T-helper 1 cell treated with Interleukin-12 subunit alpha and Interleukin-12 subunit beta and Interleukin-4 antibody, amounts not matched to agents 30 ng/mL and 1 ng/mL, for 36 hours (primary cell): ENCODE data around the gene ZSWIM3. TPM values are rescaled to one million over a fixed set of nuclear protein-coding genes. Genes with fewer than 3 reads are reported as not detected.
"Not testable (repeated sequence)": the region's sequence is repeated elsewhere in the genome, so short reads cannot be mapped to it uniquely, and the experiment has no call there.

Experiments used
- intact Hi-C: fragments of 100-400 bp; cut with micrococcal nuclease; formaldehyde crosslinking; loops from one replicate; pipeline ENCODE4 v1.15.1; 2024
- total RNA-seq: library from RNA; stranded (reverse); gene quantifications from 2 replicates; pipeline ENCODE4 v1.2.3, GENCODE V29; 2022

ZSWIM3 gene
- total RNA-seq, 1 donor from 2014 or later = 7.4 TPM

DNA sequence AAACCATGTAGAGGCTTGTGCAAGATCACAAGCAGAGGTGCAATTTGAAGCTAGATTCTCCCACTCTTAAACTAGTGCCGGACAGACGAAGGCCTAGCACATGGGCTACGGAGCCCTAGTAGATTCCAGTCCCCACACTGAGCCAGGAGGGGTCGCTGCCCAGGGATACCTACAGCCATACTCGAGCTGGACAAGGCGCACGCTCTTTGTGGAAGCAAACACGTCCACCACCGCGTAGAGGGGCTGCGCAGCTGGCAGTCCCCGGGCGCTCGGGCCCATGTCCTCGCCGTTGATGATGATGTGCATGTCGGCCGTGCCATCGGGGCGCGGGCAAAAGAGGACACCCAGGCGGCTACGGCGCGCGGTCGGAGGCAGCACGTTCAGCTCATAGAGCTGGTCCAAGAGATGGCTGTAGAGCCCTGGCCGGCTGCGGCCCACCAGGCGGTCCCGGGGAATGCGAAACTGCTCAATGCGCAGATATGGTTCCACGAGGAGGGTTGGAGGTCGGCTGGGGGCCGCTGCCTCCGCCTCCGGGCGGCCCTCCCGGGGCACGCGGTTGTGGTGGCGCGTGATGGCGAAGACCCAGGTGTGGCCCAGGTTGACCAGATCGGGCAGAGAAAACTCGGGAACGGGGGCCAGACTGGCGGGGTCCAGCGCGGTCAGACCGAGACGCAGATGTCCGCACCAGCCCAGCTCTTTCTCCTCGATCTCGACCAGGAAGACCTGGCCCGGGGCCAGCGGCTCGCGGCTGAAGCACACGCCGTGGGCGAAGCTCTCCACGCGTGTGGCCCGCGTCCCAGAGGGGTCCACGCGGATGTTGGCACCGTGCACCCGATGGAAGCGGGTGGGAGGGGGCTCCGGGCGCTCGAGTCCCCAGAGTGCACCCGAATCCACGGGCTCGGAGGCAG lies 32.9 kb downstream of the ZSWIM3 start:
- intact Hi-C loops = loop anchor here (2.0 kb wide), 1 partner anchor 66 kb away; no protein-coding TSS in a partner anchor

DNA sequence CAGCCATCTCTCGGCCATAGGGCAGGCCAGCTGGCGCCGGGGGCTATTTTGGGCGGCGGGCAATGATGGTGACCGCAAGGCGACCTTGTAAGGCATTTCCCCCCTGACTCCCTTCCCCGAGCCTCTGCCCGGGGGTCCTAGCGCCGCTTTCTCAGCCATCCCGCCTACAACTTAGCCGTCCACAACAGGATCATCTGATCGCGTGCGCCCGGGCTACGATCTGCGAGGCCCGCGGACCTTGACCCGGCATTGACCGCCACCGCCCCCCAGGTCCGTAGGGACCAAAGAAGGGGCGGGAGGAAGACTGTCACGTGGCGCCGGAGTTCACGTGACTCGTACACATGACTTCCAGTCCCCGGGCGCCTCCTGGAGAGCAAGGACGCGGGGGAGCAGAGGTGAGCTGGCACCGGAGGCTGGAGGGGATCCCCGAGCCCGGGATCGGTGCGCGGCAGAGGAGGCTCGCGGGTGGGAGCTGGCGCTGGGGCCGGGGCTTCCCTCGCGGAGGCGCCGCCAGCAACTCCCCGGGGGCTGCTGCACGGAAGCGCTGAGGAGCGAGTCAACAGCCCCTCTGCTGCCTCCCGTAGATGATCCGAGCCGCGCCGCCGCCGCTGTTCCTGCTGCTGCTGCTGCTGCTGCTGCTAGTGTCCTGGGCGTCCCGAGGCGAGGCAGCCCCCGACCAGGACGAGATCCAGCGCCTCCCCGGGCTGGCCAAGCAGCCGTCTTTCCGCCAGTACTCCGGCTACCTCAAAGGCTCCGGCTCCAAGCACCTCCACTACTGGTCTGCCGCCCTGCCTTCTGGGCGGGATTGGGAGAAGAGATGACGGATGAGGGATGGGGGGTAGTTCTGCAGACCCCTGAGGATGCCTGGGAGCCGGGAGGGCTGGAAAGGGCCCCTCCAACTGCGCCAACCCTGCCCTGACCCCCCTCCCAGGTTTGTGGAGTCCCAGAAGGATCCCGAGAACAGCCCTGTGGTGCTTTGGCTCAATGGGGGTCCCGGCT lies 33.9 kb downstream of the ZSWIM3 start, which contains the start of the genes CTSA and NEURL2:
Gene CTSA (plus strand): TSS at position 351 of the 999 bp plus-strand sequence. CDS start 234 bp downstream, at position 585.
Gene NEURL2 (minus strand): TSS at position 224 of the 999 bp plus-strand sequence. CDS start 217 bp downstream, at position 7.
- intact Hi-C loops = loop anchor here (1.0 to 2.0 kb wide), 7 partner anchors 10 to 92 kb away; partner anchors contain the start of genes ACOT8, PCIF1, UBE2C and ZSWIM1

- intact Hi-C loops = no loop called here
Measured at GRCh38 chr20:45892049-45892825, 34.8 kb downstream of the ZSWIM3 start.

DNA sequence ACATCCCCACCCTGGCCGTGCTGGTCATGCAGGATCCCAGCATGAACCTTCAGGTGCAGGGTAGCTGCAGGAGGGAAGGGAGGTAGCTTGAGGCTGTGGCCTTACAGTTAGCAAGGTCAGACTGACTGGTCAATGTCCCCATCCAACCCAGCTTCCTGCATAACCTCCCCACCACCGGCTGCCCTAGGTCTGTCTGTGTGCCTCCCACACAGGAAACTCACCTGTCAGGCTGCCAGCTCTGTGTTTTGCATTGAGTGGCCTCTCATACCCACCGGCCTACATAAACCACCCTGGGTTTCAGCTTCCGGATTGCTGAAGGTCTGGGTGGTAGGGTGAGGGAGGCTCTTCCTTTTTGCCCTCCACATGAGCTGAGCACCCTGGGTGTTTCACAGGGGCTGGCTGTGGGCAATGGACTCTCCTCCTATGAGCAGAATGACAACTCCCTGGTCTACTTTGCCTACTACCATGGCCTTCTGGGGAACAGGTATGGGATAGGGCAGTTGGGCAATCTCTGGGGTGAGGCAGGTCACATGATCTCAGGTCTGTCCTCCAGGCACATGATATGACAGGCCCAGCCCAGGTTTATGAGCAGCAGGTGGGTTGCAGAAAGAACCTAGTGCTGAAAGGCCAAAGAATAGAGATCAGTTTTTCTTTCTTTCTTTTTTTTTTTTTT lies 35.5 kb downstream of the ZSWIM3 start:
- intact Hi-C loops = no loop called here

GRCh38 chr20:45893831-45894230 lies 36.4 kb downstream of the ZSWIM3 start:
- intact Hi-C loops = no loop called here

DNA sequence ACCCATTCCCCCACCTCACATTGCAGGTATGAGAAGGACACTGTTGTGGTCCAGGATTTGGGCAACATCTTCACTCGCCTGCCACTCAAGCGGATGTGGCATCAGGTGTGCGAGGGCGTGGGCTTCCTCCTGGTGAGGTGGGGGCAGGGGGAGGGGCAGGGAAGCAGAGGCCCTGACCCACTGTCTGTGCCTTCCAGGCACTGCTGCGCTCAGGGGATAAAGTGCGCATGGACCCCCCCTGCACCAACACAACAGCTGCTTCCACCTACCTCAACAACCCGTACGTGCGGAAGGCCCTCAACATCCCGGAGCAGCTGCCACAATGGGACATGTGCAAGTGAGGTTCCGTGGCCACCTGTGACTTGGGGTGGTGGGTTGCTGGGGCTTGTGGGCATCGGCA lies 37.4 kb downstream of the ZSWIM3 start:
- intact Hi-C loops = no loop called here

GRCh38 chr20:45896641-45897161 lies 39.3 kb downstream of the ZSWIM3 start:
- intact Hi-C loops = no loop called here

GRCh38 chr20:45897289-45897688 lies 39.9 kb downstream of the ZSWIM3 start:
- intact Hi-C loops = no loop called here

GRCh38 chr20:45897692-45898091 lies 40.3 kb downstream of the ZSWIM3 start:
- intact Hi-C loops = no loop called here

DNA sequence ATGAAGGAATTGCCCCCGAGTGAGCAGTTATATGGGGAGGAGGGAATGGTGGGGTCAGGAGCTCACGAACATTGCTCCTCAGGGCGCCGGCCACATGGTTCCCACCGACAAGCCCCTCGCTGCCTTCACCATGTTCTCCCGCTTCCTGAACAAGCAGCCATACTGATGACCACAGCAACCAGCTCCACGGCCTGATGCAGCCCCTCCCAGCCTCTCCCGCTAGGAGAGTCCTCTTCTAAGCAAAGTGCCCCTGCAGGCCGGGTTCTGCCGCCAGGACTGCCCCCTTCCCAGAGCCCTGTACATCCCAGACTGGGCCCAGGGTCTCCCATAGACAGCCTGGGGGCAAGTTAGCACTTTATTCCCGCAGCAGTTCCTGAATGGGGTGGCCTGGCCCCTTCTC lies 40.9 kb downstream of the ZSWIM3 start:
- intact Hi-C loops = no loop called here

- intact Hi-C loops = no loop called here
Measured at GRCh38 chr20:45899046-45899835, 41.8 kb downstream of the ZSWIM3 start.

DNA sequence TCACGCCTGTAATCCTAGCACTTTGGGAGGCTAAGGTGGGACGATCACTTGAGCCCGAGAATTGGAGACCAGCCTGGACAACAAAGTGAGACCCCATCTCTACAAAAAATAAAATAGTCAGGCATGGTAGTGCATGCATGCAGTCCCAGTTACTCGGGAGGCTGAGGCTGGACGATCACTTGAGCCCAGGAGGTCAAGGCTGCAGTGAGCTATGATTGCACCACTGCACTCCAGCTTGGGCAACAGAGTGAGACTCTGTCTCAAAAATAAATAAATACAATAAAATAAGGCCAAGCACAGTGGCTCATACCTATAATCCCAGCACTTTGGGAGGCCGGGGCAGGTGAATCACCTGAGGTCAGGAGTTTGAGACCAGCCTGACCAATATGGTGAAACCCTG lies 43.9 kb downstream of the ZSWIM3 start:
- intact Hi-C loops = not testable (repeated sequence)

DNA sequence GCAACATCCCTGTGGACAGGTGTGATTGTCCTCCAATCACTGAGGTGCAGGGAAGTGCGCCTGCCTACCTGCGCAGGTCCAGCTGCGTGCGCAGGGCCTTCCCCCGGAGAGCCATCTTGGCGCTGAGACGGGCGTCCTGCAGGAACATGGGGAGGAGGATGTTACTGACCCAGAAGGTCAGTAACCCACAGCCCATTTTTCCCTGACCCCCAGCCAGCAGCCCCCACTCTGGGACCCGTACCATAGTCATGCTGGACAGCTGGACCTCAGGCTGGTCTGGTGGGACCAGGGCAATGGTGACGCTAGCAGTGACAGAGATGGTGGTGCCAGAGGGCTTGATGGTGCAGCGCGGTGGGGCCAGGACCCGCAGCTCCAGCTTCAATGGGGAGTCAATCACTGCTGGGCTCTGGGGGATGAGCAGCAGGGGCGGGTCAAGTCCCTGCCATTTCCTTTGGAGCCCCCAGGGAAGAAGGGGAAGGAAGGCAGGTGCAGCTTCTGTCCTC lies 44.8 kb downstream of the ZSWIM3 start:
- intact Hi-C loops = no loop called here

DNA sequence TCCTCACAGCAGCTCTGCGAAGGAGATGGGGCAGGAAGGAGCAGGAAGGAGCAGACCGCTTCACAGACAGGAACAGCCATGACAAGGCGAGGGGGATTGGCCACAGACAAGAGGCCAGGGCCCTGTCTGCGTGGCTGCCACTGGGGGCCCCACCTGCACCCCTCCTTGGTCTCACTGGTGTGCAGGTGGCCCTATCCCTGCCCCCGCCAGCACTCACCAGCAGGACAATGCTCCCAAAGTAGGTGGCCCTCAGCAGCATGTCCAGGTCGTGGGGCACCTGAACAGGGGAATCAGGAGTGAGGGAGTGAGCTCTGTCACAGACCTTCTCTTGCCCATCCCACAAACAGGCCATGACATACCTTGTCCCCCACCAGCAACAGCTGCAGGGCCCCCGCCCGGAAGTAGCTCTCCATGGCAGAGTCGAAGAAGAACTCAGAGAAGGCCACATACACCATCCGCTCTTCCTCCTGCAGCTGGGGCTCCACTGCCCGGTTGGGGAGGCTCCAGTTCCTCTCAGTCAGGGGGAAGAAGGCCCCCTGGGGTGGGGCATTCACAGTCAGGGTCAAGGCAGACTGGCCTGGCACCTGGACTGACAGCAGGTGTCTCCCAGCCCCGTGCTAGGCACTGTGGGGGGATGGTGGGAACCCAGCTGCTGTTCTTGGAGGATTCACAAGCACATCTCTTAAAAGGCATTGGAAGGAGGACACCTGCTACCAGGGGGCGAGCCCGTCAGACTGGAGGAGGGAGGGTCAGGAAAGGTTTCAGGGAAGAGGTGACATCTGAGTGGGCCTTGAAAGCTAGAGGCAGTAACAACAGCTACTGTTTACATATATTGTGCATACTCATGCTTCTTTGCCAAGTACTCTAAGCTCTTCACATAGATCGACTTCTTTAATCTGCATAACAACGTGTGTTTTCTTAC lies 47.4 kb downstream of the ZSWIM3 start:
- intact Hi-C loops = no loop called here

GRCh38 chr20:45905505-45906079 lies 48.2 kb downstream of the ZSWIM3 start:
- intact Hi-C loops = no loop called here

GRCh38 chr20:45907219-45907948 lies 50.0 kb downstream of the ZSWIM3 start:
- intact Hi-C loops = no loop called here

DNA sequence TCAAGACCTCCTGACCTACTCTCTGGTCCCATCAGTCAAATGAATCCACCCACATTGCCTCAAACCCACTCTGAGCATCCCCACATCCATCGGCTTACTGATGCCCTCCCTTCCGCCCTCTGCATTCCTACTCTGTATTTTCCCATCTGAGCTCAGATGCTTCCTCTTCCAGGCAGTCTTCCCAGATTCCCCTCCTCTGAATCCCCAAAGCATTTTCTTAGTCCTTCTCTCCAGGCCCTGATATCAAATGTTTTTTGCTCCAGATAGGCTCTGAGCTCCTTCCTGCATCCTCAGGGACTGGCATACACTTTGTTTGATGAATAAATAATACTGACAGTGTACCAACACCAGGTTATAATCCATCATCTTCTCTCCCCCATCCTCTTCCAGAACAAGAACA lies 50.7 kb downstream of the ZSWIM3 start:
- intact Hi-C loops = no loop called here
